Astrocyte (in vitro differentiated cells and primary cell): Measurements from ENCODE around the gene MLPH. TPM values are rescaled to one million over a fixed set of nuclear protein-coding genes. Genes with fewer than 3 reads are reported as not detected.

Experiments used
- DNase-seq: peaks from one replicate; pipeline ENCODE4 v3.0.0-alpha.2; 2010; ENCODE audit warnings: low read depth
- FAIRE-seq: peaks from 2 replicates; lab custom pipeline; 2011; peaks lifted over from hg19 to GRCh38; lab: Jason Lieb, UNC
- H2AFZ ChIP-seq: 2 replicates; pipeline ENCODE4 v1.6.0; 2012; ENCODE audit warnings: low read depth, low read length, inconsistent platforms
- H3K27ac ChIP-seq: 2 replicates; pipeline ENCODE4 v1.5.1; 2011; ENCODE audit warnings: low read depth, low read length, inconsistent platforms
- H3K27me3 ChIP-seq: 2 replicates; pipeline ENCODE4 v1.6.0; 2011; ENCODE audit warnings: low read length, inconsistent platforms; ENCODE audit not compliant: insufficient read depth
- H3K36me3 ChIP-seq: 2 replicates; pipeline ENCODE4 v1.5.1; 2011; ENCODE audit warnings: low read length, inconsistent platforms; ENCODE audit not compliant: insufficient read depth
- H3K4me1 ChIP-seq: 2 replicates; pipeline ENCODE4 v1.5.1; 2011; ENCODE audit warnings: low read length, inconsistent platforms; ENCODE audit not compliant: insufficient read depth
- H3K4me2 ChIP-seq: 2 replicates; pipeline ENCODE4 v1.6.0; 2012; ENCODE audit warnings: low read length, inconsistent platforms
- H3K4me3 ChIP-seq: 2 replicates; pipeline ENCODE4 v1.5.1; 2011; ENCODE audit warnings: low read depth, mild to moderate bottlenecking, low read length, inconsistent platforms; ENCODE audit not compliant: insufficient read depth
- H3K79me2 ChIP-seq: 2 replicates; pipeline ENCODE4 v1.6.0; 2012; ENCODE audit warnings: mild to moderate bottlenecking, low read length, inconsistent platforms; ENCODE audit not compliant: insufficient read depth
- H3K9ac ChIP-seq: 2 replicates; pipeline ENCODE4 v1.6.0; 2012; ENCODE audit warnings: mild to moderate bottlenecking, low read length, inconsistent platforms
- H3K9me3 ChIP-seq: 2 replicates; pipeline ENCODE4 v1.5.1; 2012; ENCODE audit warnings: low read depth, mild to moderate bottlenecking, low read length, inconsistent platforms; ENCODE audit not compliant: insufficient read depth
- H4K20me1 ChIP-seq: 2 replicates; pipeline ENCODE4 v1.6.0; 2012; ENCODE audit warnings: low read length, inconsistent platforms; ENCODE audit not compliant: insufficient read depth
- H3K27ac Mint-ChIP-seq: one replicate; pipeline ENCODE4 v1.8.0; 2021; ENCODE audit warnings: mild to moderate bottlenecking, mixed read lengths; ENCODE audit not compliant: unreplicated experiment
- H3K27me3 Mint-ChIP-seq: one replicate; pipeline ENCODE4 v1.8.0; 2021; ENCODE audit warnings: low read depth, mixed read lengths; ENCODE audit not compliant: unreplicated experiment
- H3K36me3 Mint-ChIP-seq: one replicate; pipeline ENCODE4 v1.8.0; 2021; ENCODE audit warnings: low read depth, mixed read lengths; ENCODE audit not compliant: unreplicated experiment
- H3K4me1 Mint-ChIP-seq: one replicate; pipeline ENCODE4 v1.8.0; 2021; ENCODE audit warnings: low read depth, mixed read lengths; ENCODE audit not compliant: unreplicated experiment
- H3K4me3 Mint-ChIP-seq: one replicate; pipeline ENCODE4 v1.8.0; 2021; ENCODE audit warnings: mild to moderate bottlenecking, moderate library complexity, mixed read lengths; ENCODE audit not compliant: unreplicated experiment
- H3K9me3 Mint-ChIP-seq: one replicate; pipeline ENCODE4 v1.8.0; 2021; ENCODE audit warnings: mild to moderate bottlenecking, mixed read lengths; ENCODE audit not compliant: unreplicated experiment
- CTCF ChIP-seq: IDR thresholded peaks from 2 replicates; pipeline ENCODE4 v1.5.1; 2011; ENCODE audit warnings: low read depth, mild to moderate bottlenecking, inconsistent platforms, low read length, moderate library complexity; ENCODE audit not compliant: insufficient read depth
- EZH2 ChIP-seq: IDR thresholded peaks from 2 replicates; pipeline ENCODE4 v1.6.1; 2012; ENCODE audit warnings: mild to moderate bottlenecking, low read length, inconsistent platforms; ENCODE audit not compliant: insufficient read depth
- total RNA-seq: library from RNA; stranded (reverse); gene quantifications from 2 replicates; pipeline ENCODE4 v1.2.1, GENCODE V29; 2021

Gene MLPH
- total RNA-seq, 1 donor from 2014 or later = 14.2 TPM

GRCh38 chr2:237596520-237597195 is 109.6 kb downstream of the MLPH start:
- H4K20me1 ChIP-seq = no peaks in the 10 kb centered on the region
- no peak overlapping the region for H3K4me2 ChIP-seq
- H3K4me3 ChIP-seq = no peak overlapping the region
- Mint-ChIP-seq H3K4me1 (peaks cover 6% of the 10 kb centered on the region), H3K27me3 (peaks cover 28% of the 10 kb centered on the region), H3K27ac (no peak overlapping the region), H3K4me3 (no peak overlapping the region), H3K36me3 (peaks cover 3% of the 10 kb centered on the region), H3K9me3 (no peaks in the 10 kb centered on the region)
- no peak for TF ChIP-seq CTCF
- TF ChIP-seq EZH2 = no peak
- FAIRE-seq (no peak), DNase-seq (no peak)
- H3K9ac ChIP-seq = no peak overlapping the region
- no peaks in the 10 kb centered on the region for H3K79me2 ChIP-seq
- H3K9me3 ChIP-seq = no peaks in the 10 kb centered on the region
- peaks cover 8% of the 10 kb centered on the region for H3K4me1 ChIP-seq
- H2AFZ ChIP-seq = no peak overlapping the region
- H3K27ac ChIP-seq = no peak overlapping the region
- H3K36me3 ChIP-seq = no peaks in the 10 kb centered on the region
- no peaks in the 10 kb centered on the region for H3K27me3 ChIP-seq

DNA sequence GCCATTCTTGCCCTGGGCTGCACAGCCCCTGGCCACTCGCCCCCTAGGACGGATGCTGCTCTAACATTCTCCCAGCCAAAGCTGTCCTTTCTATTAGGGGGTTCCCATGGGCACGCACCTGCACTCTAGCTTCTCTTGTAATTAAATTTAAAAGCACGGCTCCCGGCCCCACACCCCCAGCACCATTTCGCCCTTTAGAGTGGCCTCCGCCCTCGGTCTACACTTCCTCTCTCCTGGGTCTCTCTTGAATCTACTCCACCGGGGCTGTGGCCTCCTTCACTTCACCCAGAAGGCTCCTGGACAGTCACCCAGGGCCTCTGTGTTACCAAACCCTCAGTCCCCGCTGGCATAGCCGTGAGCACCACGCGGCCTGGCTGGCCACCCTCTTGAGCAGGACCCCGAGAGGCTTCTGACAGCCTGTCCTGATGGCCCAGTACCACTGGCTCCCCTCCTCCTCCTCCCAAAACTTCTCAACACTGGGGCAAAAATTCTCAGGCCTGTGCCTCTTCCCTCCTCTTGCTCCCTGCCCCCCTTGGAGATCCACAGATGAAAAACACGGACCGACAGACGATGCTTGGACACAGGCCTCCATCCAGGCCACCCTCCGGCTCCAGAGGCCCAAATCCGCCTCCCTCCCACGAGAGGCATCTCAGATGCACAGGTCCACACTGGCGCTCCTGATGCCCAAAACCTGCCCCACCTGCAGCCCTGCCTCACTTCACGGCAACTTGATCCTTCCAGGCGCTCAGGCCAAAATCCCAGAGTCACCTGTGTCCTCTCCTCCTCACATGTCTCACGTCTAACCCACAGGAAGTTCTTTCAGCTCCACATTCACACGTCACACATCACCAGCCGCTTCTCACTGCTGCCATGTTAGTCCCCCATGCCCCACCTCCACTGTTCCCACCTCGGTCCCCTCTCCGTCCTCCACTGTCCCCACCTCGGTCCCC is 110.4 kb downstream of the MLPH start:
- FAIRE-seq (no peak), DNase-seq (no peak)
- TF ChIP-seq CTCF = no peak
- no peak for TF ChIP-seq EZH2
- H3K4me1 ChIP-seq = peaks cover 8% of the 10 kb centered on the region
- H3K79me2 ChIP-seq = no peaks in the 10 kb centered on the region
- H3K9ac ChIP-seq = no peak overlapping the region
- H3K4me3 ChIP-seq = no peak overlapping the region
- Mint-ChIP-seq H3K9me3 (no peaks in the 10 kb centered on the region), H3K27ac (no peak overlapping the region), H3K27me3 (peaks cover 28% of the 10 kb centered on the region), H3K36me3 (peaks cover 3% of the 10 kb centered on the region), H3K4me3 (no peak overlapping the region), H3K4me1 (peaks cover 6% of the 10 kb centered on the region)
- H3K36me3 ChIP-seq = no peaks in the 10 kb centered on the region
- no peak overlapping the region for H2AFZ ChIP-seq
- no peak overlapping the region for H3K4me2 ChIP-seq
- H3K27ac ChIP-seq = no peak overlapping the region
- H3K27me3 ChIP-seq = no peaks in the 10 kb centered on the region
- H4K20me1 ChIP-seq = no peaks in the 10 kb centered on the region
- no peaks in the 10 kb centered on the region for H3K9me3 ChIP-seq
